NOMO-1 treated with dmso at 0.1 percent for 144 hours (cell line): ENCODE measurements around the gene RANBP17.
A peak's percentile ranks its signal among the peaks of the same experiment; 100 is the strongest.
"Not testable (repeated sequence)": the region's sequence is repeated elsewhere in the genome, so short reads cannot be mapped to it uniquely, and the experiment has no call there.

Experiments
- DNase-seq: peaks from one replicate; lab custom pipeline; 2025; ENCODE audit not compliant: unreplicated experiment; lab: John Stamatoyannopoulos, UW

Gene RANBP17

DNA sequence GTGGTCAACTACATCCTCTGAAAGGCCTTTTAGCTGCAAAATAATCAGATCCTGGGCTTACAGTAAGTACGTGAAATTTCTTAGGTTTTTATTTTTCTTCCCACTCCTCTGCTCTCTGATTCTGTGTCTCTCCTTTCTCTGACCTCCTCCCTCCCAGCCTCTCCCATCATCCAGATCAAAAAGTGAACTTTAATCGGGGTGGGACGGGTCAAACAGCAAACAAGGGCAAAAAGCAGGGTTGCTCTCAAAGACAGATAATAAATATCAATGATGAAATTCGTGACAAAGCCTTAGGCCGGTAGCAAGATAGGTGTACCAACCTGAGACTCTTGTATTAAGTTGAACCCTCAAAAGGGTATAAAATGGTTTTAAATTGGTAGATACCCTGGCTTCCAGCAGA is 76.1 kb downstream of the RANBP17 start:
- no peak for DNase-seq

DNA sequence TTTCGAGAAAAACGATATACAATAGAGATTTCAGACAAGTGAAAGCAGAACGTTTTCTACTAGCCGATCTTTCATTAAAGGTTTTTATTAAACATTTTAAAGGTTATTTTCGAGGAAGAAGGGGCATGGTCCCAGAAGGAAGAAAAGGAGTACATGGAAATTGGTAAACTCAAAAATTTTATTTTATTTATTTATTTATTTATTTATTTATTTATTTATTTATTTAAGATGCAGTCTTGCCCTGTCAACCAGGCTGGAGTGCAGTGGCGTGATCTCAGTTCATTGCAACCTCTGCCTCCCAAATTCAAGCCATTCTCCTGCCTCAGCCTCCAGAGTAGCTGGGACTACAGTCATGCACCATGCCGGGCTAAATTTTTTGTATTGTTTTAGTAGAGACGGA is 77.4 kb downstream of the RANBP17 start:
- no peak for DNase-seq

DNA sequence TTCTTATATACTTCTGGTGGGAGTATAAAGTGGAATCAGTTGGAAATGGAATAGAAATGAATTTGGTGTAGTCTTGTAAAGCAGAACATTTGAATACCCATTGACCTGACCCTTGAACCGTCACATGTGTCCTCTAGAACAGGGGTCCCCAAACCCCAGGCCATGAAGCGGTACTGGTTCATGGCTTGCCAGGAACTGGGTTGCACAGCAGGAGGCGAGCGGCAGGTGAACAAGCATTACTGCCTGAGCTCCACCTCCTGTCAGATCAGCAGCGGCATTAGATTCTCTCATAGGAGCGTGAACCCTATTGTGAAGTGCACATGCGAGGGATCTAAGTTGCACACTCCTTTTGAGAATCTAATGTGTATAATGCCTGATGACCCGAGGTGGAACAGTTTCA is 80.0 kb downstream of the RANBP17 start:
- DNase-seq, result no peak

DNA sequence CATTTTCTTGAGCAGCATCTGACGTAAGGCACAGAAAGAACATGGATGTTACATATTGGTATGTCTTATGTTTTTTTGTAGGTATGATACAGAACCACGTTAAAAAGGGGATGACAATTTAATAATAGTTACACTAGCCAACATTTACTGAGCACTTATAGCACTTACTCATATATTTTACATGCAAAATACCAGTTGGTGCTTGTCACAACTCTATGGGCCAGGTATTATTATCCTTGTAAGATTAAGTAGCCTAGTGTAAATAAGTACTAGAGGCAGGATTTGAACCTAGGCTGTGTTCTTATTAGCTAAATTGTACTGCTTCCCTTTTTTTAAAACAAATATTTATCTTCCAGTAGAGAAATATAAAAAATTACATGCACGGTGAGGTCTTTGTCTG is 83.5 kb downstream of the RANBP17 start:
- DNase-seq, result no peak

DNA sequence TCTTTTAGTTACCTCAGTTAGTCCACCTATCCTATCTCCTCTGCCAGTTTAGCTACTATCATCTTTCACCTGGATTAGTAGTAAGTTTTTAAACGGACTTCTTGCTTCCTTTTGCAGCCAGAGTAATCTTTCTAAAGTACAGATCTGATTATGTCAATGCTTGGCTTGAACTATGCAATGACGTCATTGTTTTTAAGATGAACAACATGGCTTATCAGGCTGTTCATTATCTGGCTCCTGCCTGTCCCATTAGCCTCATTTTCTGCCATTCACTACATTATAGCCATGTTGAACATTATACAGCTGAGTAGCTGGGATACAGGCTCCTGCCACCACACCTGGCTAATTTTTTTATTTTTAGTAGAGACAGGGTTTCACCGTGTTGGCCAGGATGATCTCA is 98.7 kb downstream of the RANBP17 start:
- DNase-seq, result no peak

DNA sequence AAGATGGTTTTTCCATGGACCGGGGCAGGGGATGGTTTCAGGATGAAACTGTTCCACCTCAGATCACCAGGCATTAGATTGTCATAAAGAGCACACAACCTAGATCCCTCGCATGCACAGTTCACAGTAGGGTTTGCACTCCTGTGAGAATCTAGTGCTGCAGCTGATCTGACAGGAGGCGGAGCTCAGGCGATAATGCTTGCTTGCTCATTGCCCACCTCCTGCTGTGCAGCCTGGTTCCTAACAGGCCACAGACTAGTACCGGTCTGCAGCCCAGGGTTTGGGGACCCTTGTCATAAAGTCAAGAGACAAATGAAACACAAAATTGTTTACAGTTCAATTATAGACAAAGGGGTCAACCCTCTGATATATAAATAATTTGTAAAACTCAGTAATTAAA is 101.7 kb downstream of the RANBP17 start:
- no peak for DNase-seq

DNA sequence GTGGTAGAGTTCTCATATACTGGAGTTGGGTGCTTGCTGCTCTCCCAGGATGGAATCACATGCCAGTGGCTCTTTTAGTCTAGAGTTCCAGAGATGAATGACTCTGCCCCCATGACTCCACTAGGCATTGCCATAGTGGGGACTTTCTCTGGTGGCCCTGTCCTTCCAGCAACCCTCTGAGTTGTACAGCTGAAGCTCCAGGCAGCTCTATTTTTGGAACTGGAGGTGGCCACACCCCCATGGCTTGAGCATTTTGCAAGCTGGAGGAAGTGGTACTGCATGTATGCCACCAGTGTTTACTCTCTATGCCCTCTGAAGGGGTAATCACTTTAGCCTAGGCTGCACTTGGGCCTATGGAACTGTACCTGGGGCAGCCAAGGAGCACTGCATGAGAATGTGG is 112.6 kb downstream of the RANBP17 start:
- peak; percentile 46 for DNase-seq

DNA sequence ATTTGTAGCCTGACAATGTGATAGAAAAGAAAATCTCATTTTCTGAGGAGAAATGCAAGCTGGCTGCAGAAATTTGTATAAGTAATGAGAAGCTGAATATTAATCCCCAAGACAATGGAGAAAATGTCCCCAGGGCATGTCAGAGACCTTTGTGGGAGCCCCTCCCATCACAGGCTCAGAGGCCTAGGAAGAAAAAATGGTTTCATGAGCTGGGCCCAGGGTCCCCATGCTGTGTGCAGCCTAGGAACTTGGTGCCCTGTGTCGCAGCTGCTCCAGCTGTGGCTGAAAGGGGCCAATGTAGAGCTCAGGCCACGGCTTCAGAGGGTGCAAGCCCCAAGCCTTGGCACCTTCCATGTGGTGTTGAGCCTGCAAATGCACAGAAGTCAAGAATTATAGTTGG is 118.4 kb downstream of the RANBP17 start:
- not testable (repeated sequence) for DNase-seq

DNA sequence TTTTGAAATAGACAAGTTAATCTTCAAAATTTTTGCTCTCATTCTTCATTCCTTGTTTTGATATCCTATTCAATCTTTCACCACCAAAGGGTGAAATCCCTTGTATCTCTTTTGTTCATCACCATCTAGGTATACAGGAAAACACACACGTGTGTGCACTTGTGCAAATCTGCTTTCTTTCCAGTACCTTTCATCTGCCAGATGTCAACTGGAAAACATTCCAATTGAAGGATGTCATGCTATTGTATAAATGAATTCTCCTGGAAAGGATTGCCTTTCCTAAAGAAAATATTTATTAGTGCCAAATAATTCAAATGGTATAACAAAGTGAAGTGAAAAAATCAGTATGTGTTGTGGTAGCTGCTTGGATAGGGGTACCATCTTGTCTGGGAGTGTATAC is 123.7 kb downstream of the RANBP17 start:
- no peak for DNase-seq

DNA sequence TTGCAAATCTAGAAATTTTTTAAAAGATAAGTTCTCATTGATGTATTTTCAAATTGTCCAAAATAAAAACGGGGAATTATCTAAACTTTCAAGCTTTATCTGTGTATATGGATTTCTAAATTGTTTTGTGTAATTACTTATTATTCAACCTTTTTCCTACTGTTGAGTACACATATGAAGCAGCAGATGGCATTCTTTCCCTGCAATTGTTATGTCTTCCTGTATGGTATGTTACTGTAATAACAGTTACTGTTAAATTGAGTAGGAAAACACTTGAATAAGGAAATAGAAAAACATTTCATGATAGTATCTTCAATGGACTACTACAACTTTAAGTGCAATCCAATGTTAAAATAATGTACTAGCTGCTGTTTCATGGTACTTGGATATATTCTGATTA is 124.8 kb downstream of the RANBP17 start:
- DNase-seq, result no peak

DNA sequence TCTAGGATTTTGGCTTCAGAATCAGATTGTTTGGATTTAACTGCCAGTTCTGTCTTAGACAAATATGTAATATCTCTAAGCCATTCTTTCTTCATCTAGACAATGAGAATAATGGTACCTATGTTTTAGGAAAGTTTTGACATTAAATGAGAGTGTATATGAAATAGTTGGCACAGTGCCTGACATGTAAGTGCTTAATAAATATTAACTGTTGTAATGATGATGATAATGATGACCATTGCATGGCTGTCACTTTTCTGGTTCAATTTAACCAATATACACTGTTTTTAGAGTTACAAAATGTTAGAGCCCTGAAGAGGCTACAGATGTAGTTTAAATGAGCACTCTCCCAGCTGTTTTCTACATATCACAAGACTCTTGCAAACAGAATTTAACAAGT is 131.7 kb downstream of the RANBP17 start:
- DNase-seq, result no peak

DNA sequence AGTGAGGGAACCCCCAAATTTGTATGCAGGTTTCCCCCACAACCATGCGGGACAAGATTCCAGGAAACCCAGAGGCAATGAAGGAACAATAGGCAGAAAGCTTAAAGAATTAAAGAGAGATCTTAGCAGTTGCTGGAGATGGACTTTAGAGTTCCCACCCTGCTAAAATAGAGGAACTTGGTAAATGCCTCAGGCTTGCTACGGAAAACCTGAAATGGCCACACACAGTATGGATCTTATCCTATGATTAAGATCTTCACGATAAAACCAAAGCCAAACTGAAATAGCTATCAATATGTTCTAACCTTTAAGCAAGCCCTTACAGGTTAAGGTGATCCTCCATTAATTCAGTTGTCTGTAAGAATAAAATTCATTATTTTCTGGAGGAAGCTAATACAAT is 148.3 kb downstream of the RANBP17 start:
- peak; percentile 7 for DNase-seq

DNA sequence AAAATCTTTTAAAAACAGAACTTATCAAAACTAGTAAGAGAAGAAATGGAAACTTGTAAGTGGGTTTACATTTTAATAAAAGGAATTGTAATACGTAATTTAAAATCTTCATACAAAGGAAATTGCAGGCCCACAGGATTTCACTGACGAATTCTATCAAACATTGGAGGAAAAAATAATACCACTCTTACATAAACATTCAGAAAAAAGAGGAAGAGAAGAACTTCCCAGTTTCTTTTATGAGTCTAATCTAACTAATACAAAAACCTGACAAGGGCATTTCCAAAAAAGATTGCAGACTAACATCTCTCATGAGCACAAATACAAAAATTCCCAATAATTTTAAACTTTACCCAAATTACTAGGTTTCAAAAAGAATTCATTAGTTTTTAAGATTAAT is 149.0 kb downstream of the RANBP17 start:
- DNase-seq, result no peak

DNA sequence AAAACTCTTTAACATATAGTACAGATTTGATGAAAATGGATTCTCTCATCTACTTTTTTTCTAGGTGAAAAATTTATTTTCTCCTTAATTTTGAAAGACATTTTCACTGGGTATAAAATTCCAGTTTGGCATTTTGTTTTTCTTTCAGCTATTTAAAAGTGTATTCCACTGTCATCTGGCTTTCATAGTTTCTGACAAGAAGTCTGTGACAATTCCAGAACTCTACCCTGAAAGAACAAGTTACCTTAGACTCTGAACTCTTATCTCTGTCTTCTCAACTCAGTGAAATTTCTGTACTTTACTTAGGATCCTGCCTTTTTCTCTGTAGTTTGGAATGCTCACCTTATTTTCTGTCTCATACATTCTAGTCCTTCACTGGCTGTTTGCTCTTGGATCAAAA is 161.7 kb downstream of the RANBP17 start:
- no peak for DNase-seq

DNA sequence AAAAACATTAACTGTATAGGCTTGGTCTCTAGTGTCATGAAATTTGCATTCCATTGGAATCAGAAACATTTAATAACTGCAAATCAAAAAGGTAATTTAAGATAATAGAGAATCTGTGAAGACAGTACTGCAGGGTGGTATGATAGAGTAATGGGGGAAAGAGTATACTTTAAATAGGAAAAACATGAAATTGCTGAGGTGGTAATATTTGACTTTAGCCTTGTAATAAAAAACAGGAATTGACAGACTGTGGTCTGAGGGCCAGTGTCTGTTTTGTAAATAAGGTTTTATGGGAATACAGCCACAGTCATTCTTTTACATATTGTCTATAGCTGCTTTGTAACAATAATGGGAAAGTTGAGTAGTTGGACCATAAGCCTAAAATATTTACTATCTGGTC is 162.3 kb downstream of the RANBP17 start:
- no peak for DNase-seq

DNA sequence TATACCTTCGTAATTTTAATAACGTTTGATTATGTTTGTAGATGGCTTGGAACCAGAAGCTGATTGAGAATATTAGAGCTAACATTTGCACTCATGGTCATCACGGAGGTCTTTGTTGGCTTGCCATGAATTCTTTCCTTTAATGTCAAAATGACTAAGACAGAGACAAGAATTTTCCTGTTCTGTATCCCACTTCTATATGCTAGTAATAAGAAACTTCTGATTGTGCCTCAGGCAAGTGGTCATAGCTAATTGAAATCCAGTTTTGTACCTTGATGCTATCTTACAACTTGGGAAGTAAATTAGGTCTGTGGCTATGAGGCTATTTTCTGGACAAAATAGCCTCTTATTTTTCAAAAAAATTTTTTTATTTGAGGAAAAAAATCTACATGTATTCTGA is 167.6 kb downstream of the RANBP17 start:
- DNase-seq, result no peak

DNA sequence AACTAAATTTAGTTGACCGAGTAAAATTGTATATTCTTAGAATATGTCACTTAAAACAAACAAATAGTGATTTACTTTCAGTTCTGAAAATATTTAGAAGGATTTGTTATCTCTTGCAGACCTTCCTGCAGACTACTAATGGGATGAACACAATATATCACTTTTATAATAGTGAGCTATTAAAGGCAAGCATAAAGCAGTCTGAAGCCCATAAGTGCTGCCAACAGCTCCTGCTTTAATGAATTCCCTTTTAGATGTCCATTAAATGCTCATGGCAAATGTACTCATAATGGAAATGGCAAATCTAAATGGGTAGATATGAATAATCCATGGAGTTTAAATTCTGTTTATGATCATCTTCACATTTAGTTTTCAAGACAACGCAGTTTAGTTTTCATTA is 170.2 kb downstream of the RANBP17 start:
- no peak for DNase-seq

DNA sequence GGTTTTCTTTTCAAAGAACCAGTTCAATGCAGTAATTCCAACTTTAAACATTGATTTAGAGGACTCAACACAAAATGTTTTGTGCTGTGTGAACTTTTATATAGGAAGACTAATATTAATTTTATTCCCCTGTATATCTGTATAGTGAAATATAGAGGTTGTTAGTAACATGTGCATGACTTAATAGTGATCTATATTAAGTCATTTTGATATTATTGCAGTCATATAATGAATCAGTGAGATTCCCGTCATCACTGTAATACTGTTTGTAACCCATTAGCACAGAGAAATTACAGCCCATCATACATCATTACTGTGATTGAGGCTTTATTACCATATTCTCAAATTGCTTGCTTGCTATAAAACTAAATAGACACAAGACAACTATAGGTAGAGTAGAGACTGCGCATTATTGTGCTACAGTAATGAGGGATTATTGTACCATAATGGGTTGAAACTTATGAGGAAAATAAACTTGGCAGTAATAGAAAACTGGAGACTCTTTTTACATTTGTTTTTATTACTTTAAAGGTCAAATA is 170.7 kb downstream of the RANBP17 start:
- DNase-seq, result no peak

DNA sequence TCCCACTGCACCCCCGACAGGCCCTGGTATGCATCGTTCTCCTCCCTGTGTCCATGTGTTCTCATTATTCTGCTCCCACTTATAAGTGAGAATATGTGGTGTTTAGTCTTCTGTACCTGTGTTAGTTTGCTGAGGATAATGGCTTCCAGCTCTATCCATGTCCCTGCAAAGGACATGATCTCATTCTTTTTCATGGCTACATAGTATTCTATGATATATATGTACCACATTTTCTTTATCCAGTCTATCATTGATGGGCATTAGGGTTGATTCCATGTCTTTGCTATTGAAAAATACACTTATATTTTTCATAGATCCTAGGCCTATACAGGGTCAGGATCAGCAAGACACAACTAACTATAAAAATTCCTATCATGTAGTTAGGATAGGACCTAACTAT is 180.1 kb downstream of the RANBP17 start:
- not testable (repeated sequence) for DNase-seq

DNA sequence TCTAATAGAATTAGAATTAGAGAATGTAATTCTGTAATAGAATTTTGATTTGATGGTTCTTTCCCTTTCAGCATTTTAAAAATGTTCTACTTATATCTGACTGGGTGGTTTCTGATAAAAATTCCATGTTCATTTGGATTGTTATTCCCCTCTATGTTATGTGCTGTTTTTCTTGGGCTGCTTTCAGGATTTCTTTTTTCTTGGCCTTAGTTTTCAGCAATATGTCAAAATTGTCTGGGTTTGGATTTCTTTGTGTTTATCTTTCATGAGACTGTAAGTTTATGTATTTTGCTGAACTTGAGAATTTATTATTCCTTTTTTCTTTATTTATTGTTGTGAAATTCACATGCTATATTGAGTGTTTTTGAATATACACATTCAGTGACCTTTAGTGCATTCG is 189.1 kb downstream of the RANBP17 start:
- DNase-seq, result no peak

DNA sequence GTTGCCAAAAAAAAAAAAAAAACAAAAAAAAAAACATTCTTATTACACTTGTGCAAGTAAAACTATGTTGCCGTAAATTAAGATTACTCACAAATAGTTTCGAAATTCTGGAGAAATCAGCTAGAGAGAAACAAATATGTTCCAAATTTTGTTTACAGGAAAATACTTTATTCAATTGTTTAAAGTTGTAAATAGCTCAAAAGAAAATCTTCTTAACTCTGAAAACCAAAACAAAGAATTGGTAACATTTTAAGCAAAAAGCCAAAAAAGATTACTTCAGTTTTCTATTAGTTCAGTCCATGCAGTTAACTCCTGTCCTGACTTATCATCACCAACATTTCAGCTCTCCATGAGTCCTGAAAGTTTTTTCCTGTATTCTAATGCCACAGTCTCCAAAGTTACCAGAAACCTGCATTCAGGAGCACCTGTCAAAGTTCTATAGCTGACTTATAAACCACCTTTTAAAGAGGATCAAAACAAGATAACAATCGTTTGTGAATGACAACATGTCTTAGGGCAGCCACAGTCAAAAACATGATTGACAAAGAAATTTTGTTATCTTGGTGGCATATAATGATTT is 194.1 kb downstream of the RANBP17 start:
- DNase-seq, result no peak

DNA sequence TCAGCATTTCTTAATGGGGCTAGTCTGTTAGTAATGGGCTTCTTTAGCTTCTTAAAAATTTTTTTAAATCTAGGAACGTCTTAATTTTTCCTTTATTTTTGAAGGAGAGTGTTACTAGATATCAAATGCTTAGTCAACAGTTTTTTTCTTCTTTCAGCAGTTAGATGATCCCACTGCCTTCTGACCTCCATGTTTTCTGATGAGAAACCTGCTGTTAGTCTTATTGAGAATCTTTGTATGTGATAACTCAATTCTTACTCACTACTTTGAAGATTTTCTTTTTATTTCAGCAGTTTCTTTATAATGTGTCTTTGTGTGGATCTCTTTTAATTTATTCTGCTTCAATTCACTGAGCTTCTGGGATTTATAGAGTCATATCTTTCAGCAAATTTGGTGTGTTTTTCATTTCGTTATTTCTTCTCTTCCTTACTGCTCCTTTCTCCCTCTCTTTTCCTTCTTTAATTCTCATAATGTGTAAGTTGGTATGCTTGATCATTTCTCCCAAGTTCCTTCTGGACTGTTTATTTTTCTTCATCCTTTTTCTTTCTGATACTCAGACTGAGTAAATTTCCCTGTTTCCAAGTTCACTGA is 205.8 kb downstream of the RANBP17 start:
- DNase-seq, result no peak

DNA sequence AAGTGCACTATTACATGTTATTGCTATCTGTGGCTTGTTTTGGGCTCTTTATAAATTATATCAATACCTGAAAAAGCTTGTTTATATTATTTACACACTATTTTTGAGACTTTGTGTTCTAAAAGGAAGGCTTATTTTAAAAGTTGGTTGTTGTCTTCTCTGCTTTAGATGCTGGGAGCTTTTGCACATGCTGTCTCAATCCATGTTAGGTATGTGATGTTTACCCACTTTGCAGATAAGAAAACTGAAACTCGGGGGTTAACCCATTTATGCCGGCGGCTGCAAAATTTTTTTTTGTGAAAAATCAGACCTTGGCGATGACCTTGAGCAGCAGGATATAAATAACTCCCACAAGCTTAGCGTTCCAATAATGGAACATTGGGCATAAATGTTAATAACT is 212.9 kb downstream of the RANBP17 start:
- DNase-seq, result no peak
